Body of pancreas (tissue), 4 donors: ENCODE measurements around the gene P2RX6. TPM values are rescaled to one million over a fixed set of nuclear protein-coding genes. Genes with fewer than 3 reads are reported as not detected.
"Not testable (repeated sequence)": the region's sequence is repeated elsewhere in the genome, so short reads cannot be mapped to it uniquely, and the experiment has no call there.

Experiments used
- ATAC-seq: fragments of 150-250 bp; one replicate; pipeline ENCODE4 v1.9.1; 2016
- DNase-seq, 4 donors: peaks; one replicate each; pipeline ENCODE4 v3.0.0-alpha.2; 2019
- H3K27ac ChIP-seq, 4 donors: fragments of 200-600 bp; sonication (generic); 1 replicate in 3 of 4; 2 replicates in 1 of 4; pipeline versions ENCODE4 v1.5.1 to v1.6.1; 2016 to 2019; ENCODE audit warnings: mild to moderate bottlenecking in 1 of 4, mixed read lengths in 1 of 4, moderate library complexity in 1 of 4
- H3K27me3 ChIP-seq, 2 donors: fragments of 200-600 bp; sonication (generic); one replicate each; pipeline ENCODE4 v1.6.0; 2016; ENCODE audit warnings: mild to moderate bottlenecking in 1 of 2
- H3K36me3 ChIP-seq, 2 donors: fragments of 200-600 bp; sonication (generic); replicated peaks in 1 of 2; 2 replicates each; pipeline ENCODE4 v1.5.1; 2016; ENCODE audit warnings: low read depth in 2 of 2; ENCODE audit not compliant: insufficient read depth in 1 of 2
- H3K4me1 ChIP-seq: fragments of 200-600 bp; sonication (generic); one replicate; pipeline ENCODE4 v1.6.0; 2016
- H3K4me3 ChIP-seq, 2 donors: fragments of 200-600 bp; sonication (generic); 1 replicate in 1 of 2; 2 replicates in 1 of 2; pipeline ENCODE4 v1.5.1; 2016 to 2019
- H3K9me3 ChIP-seq, 3 donors: fragments of 200-600 bp; sonication (generic); 1 replicate in 2 of 3; 2 replicates in 1 of 3; pipeline ENCODE4 v1.5.1; 2016
- POLR2A ChIP-seq, 3 donors: fragments of 450-650 bp; IDR thresholded peaks; one replicate each; pipeline ENCODE4 v1.6.1; 2016; ENCODE audit warnings: antibody characterized with exemption in 3 of 3, mild to moderate bottlenecking in 2 of 3
- WGBS, 2 donors: methylation state at CpG; one replicate each; pipeline ENCODE4 v1.1.5; 2017; 5-methylcytosine and 5-hydroxymethylcytosine counted together
- intact Hi-C: fragments of 100-400 bp; cut with DNase I; formaldehyde crosslinking; loops from one replicate; pipeline ENCODE4 v1.15.1; 2023
- total RNA-seq, 2 donors: library from RNA; depleted of rRNA; stranded (reverse); fragments of >200 nt; gene quantifications; one replicate each; pipeline ENCODE4 v1.1.0, GENCODE V29; 2016
- TF ChIP-seq, protein P1 (sequence below), 7 experiments: fragments of 450-650 bp in 4 of 7; fragments of 200-600 bp in 3 of 7; sonication (generic) in 3 of 7; IDR thresholded peaks; one replicate each; pipeline ENCODE4 v1.5.1; 2016 to 2019; ENCODE audit warnings: antibody characterized with exemption in 7 of 7

The P2RX6 gene
- total RNA-seq, 2 donors from 2014 or later, result not detected

DNA sequence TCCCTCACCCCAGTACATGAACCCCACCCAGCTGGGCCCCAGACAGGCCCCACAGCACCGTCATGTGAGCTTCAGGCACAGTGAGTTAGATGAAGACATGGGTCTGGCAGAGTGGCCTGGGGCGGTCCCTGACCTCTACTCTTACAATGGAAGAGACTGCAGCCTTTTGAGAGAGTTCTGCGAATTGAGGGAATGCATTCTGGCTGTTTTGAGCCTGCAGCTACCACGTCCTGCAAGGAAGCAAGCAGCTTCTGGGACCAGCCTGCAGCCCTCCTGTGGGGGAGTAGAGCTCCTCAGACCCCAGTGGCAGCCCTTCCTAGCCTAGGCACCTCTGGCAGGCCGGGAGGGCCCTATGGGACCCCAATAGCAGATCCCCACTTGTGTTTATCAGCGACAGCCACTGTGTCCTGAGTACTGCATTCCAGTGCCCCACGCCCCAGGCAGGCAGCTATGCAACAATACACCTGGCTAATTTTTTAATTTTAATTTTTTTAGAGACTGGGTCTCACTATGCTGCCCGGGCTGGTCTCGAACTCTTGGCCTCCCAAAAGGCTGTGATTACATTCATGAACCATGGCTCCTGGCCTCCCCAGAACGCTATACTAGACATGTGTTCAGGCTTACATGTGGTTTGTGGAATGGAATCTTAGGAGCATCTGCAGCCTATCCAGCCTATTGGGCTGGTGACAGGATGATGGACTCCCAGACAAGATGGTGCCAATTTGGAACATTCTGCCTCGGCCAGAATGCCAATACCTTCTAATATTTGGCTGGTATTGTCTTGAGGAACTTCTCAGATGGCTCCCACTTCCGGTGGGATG lies 18.1 kb downstream of the P2RX6 start:
- Histone ChIP-seq H3K4me3 (no peak overlapping the region), H3K36me3 (no peaks in the 10 kb centered on the region), H3K9me3 (no peaks in the 10 kb centered on the region), H3K27ac (no peak overlapping the region), H3K27me3 (no peaks in the 10 kb centered on the region), H3K4me1 (peaks cover 10% of the 10 kb centered on the region)
- intact Hi-C loops, result loop anchor here (10.0 kb wide), 1 partner anchor 62 kb away; no protein-coding TSS in a partner anchor
- WGBS, 2 donors, result 80 to 85% methylated on average over 10 to 12 of the region's 12 CpGs
- TF ChIP-seq, protein P1, sequence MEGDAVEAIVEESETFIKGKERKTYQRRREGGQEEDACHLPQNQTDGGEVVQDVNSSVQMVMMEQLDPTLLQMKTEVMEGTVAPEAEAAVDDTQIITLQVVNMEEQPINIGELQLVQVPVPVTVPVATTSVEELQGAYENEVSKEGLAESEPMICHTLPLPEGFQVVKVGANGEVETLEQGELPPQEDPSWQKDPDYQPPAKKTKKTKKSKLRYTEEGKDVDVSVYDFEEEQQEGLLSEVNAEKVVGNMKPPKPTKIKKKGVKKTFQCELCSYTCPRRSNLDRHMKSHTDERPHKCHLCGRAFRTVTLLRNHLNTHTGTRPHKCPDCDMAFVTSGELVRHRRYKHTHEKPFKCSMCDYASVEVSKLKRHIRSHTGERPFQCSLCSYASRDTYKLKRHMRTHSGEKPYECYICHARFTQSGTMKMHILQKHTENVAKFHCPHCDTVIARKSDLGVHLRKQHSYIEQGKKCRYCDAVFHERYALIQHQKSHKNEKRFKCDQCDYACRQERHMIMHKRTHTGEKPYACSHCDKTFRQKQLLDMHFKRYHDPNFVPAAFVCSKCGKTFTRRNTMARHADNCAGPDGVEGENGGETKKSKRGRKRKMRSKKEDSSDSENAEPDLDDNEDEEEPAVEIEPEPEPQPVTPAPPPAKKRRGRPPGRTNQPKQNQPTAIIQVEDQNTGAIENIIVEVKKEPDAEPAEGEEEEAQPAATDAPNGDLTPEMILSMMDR (IDR thresholded peaks at IDR 0.05), result no peak
- TF ChIP-seq POLR2A (IDR thresholded peaks at IDR 0.05), result no peak
- no peak for DNase-seq
- no peak for ATAC-seq

DNA sequence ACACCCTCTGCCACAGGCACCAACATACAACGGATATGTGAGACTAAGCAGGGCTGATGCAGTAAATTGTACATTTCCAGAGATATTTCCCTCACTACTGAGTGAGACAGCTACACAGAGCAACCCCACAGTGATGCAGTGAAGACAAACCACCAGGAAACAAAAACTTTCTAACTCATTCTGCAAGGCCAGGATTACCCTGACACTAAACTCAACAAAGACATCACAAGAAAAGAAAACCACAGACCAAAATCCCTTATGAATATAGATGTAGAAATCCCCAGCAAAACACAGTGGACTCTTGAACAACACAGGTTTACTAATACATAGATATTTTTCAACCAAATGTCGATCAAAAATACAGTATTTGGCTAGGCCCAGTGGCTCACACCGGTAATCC lies 18.9 kb downstream of the P2RX6 start:
- H3K4me3 ChIP-seq, result no peak overlapping the region
- H3K27ac ChIP-seq, result no peak overlapping the region
- TF ChIP-seq POLR2A (IDR thresholded peaks at IDR 0.05), result no peak
- TF ChIP-seq, protein P1 (IDR thresholded peaks at IDR 0.05), result no peak
- no peaks in the 10 kb centered on the region for H3K9me3 ChIP-seq
- no peaks in the 10 kb centered on the region for H3K36me3 ChIP-seq
- DNase-seq (no peak), ATAC-seq (no peak)
- peaks cover 10% of the 10 kb centered on the region for H3K4me1 ChIP-seq
- no peaks in the 10 kb centered on the region for H3K27me3 ChIP-seq
- WGBS, 2 donors, result 83 to 93% methylated on average over 3 of the region's 3 CpGs
- intact Hi-C loops, result loop anchor here (10.0 kb wide), 1 partner anchor 61 kb away; no protein-coding TSS in a partner anchor

DNA sequence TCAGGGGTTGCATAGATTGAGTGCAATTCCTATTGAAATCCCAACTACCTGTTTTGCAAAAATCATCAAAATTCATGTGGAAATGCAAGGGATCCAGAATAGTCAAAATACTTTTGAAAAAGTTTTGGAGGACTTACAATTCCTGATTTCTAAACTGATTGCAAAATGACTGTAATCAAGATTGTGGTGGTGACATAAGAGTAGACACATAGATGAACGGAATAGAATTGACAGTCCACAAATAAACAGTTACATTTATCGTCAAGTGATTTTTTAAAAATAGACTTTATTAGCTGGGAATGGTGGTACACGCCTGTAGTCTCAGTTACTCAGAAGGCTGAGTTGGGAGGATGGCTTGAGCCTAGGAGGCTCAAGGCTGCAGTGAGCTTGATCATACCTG lies 20.0 kb downstream of the P2RX6 start:
- intact Hi-C loops, result loop anchor here (10.0 kb wide), 1 partner anchor 60 kb away; no protein-coding TSS in a partner anchor

DNA sequence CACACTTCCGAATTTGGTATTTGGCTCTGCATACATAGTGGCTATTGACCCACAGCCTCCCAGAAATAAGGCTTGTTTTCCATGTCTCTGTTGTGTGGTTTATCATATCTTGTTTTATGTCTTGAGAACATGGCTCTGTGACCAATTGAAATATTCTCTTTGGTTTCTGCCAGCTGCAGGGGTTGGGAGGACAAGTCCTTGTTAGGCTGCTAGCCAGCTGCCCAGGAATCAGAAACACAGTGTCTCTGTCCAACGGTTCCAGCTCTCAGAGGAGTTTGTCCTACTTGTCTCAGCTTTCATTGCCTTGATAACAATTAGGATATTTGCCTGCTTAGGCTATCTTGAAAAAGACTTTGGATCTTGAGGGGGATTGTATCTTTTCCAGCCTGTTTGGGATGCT lies 23.4 kb downstream of the P2RX6 start:
- no peak overlapping the region for H3K27ac ChIP-seq
- WGBS, 2 donors, result 36 to 37% methylated on average over 2 of the region's 2 CpGs

More for the DNA sequence above, 20.0 kb downstream of the P2RX6 start:
- H3K4me1 ChIP-seq, result peaks cover 10% of the 10 kb centered on the region
- DNase-seq (no peak), ATAC-seq (no peak)
- H3K9me3 ChIP-seq, result no peaks in the 10 kb centered on the region
- WGBS, 2 donors, result 65 to 74% methylated on average over 3 of the region's 3 CpGs
- H3K4me3 ChIP-seq, result no peak overlapping the region
- TF ChIP-seq, protein P1 (IDR thresholded peaks at IDR 0.05), result no peak
- H3K36me3 ChIP-seq, result no peaks in the 10 kb centered on the region
- H3K27me3 ChIP-seq, result no peaks in the 10 kb centered on the region
- no peak overlapping the region for H3K27ac ChIP-seq

DNA sequence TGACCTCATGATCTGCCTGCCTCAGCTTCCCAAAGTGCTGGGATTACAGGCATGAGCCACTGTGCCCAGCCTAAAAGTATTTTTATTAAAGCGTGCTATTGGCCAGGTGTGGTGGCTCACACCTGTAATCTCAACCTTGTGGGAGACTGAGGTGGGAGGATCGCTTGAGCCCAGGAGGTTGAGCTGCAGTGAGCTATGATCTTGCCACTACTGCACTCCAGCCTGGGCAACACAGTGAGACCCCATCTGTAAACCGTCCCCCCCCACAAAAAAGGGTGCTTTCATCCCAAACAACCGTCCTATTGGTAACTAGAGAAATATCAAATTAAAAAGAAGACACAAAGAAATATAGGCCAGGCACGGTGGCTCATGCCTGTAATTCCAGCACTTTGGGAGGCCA lies 24.2 kb downstream of the P2RX6 start:
- not testable (repeated sequence) for DNase-seq, H3K27ac ChIP-seq, H3K36me3 ChIP-seq, ATAC-seq, H3K27me3 ChIP-seq, H3K4me3 ChIP-seq, H3K4me1 ChIP-seq, H3K9me3 ChIP-seq
- 90 to 96% methylated on average over 5 of the region's 5 CpGs for WGBS, 2 donors
- intact Hi-C loops, result loop anchor here (10.0 kb wide), 1 partner anchor 56 kb away; no protein-coding TSS in a partner anchor

More for the DNA sequence above, 23.4 kb downstream of the P2RX6 start:
- intact Hi-C loops, result loop anchor here (10.0 kb wide), 1 partner anchor 56 kb away; no protein-coding TSS in a partner anchor
- Histone ChIP-seq H3K36me3 (no peaks in the 10 kb centered on the region), H3K4me1 (no peaks in the 10 kb centered on the region), H3K4me3 (no peak overlapping the region), H3K9me3 (no peaks in the 10 kb centered on the region), H3K27me3 (no peaks in the 10 kb centered on the region)
- no peak for TF ChIP-seq POLR2A (IDR thresholded peaks at IDR 0.05)
- ATAC-seq (no peak), DNase-seq (no peak)
